GM18505 (cell line): ENCODE measurements around the gene MRAS.

Source experiments
- ATAC-seq: cut with Tn5 transposase; IDR thresholded peaks from one replicate; pipeline ENCODE4 v1.9.1; 2021; ENCODE audit not compliant: unreplicated experiment
- POLR2A ChIP-seq: IDR thresholded peaks from 4 replicates; pipeline ENCODE4 v1.6.1; 2011; ENCODE audit warnings: borderline replicate concordance; ENCODE audit not compliant: insufficient read depth, insufficient read length; ENCODE audit errors: extremely low read depth

The MRAS gene

GRCh38 chr3:138347960-138348753 lies at the start of gene MRAS:
MRAS (plus strand) TSS chr3:138348579; CDS start chr3:138372884, 24,305 bp downstream.
- ATAC-seq, result no peak
- no peak for TF ChIP-seq POLR2A

- ATAC-seq, result no peak
- no peak for TF ChIP-seq POLR2A
Measured at GRCh38 chr3:138300647-138301046, 47.7 kb upstream of the MRAS start.

GRCh38 chr3:138303474-138303873 lies 44.9 kb upstream of the MRAS start:
- no peak for TF ChIP-seq POLR2A
- ATAC-seq, result no peak

- no peak for ATAC-seq
- TF ChIP-seq POLR2A, result no peak
Measured at GRCh38 chr3:138307899-138308298, 40.5 kb upstream of the MRAS start.

DNA sequence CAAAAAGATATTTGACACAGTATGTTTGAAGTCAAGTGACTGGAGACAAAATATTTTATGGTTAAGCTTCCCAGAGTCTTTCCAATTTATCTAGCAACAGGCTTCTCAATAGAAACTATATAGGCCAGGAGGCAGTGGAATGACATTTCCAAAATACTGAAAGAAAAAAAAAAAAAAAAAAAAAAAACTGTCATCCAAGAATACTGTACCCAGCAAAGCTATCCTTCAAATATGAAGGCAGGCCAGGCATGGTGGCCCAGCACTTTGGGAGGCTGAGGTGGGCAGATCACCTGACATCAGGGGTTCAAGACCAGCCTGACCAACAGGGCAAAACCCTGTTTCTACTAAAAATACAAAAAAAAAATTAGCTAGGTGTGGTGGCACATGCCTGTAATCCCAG lies 39.6 kb upstream of the MRAS start:
- no peak for ATAC-seq
- no peak for TF ChIP-seq POLR2A

- ATAC-seq, result no peak
- no peak for TF ChIP-seq POLR2A
Measured at GRCh38 chr3:138310494-138310893, 37.9 kb upstream of the MRAS start.

GRCh38 chr3:138314751-138315150 lies 33.6 kb upstream of the MRAS start:
- no peak for TF ChIP-seq POLR2A
- ATAC-seq, result no peak

- ATAC-seq, result no peak
- no peak for TF ChIP-seq POLR2A
Measured at GRCh38 chr3:138317687-138318086, 30.7 kb upstream of the MRAS start.

DNA sequence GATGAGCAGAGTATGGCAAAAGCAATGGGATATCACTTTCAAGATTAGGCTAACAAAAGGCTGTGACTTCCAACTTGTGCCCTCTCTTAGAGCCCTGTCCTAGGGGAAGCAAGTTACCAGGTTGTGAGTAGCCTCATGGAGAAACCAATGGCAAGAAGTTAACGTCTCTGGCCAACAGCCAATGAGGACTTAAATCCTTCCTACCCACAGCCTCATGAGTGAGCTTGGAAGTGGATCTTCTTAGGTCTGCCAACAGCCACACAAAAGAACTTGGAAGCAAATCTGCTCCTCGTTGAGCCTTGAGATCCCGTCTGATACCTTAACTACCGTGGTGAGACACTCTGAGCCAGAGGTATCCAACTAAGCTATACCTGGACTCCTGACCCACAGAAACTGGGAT lies 24.4 kb upstream of the MRAS start:
- no peak for ATAC-seq
- no peak for TF ChIP-seq POLR2A

- no peak for ATAC-seq
- no peak for TF ChIP-seq POLR2A
Measured at GRCh38 chr3:138325990-138326389, 22.4 kb upstream of the MRAS start.

- no peak for ATAC-seq
- TF ChIP-seq POLR2A, result no peak
Measured at GRCh38 chr3:138326866-138327595, 21.3 kb upstream of the MRAS start.

DNA sequence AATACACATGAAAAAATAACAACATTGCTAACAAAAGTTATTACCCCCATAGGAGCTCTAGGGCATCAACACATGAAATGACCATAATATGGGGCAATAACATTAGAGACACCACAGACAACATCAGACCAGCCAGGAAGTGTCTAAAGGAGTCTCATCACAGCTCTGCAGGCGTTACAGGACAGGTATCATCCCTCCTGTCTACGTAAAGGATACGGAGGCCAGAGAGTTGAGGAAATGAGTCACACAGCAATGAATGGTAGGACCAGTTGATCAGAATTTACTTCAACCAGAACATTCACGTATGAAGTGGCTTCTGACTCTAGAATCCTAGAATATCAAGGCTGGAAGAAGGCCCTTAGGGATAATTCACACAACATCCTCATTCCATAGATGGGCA lies 20.5 kb upstream of the MRAS start:
- ATAC-seq, result no peak

DNA sequence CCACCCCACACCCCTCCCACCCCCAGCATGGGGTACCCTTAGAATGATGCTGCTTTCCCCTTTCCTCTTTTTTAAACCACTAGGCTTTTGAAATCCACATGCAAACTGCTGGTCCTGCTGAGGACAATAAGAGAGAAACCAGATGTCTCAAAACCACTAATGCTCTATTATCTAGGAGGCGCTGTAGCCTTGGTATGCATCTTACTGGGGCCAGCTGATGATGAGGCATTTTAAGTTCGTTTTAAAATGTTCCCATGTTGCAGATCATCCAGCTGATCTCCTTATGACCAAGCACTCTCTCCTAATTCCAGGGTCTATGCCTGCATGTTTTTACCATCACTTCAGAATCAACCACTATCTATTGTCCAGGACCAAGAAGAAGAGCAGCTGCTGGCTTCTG lies 20.0 kb upstream of the MRAS start:
- ATAC-seq, result no peak
- no peak for TF ChIP-seq POLR2A

More for the DNA sequence above, 20.5 kb upstream of the MRAS start:
- no peak for TF ChIP-seq POLR2A
